ENCODE data around the gene FKTN. TPM values are rescaled to one million over a fixed set of nuclear protein-coding genes. Genes with fewer than 3 reads are reported as not detected.

The FKTN gene
- total RNA-seq, 1 donor from 2014 or later, result 16.2 TPM

DNA sequence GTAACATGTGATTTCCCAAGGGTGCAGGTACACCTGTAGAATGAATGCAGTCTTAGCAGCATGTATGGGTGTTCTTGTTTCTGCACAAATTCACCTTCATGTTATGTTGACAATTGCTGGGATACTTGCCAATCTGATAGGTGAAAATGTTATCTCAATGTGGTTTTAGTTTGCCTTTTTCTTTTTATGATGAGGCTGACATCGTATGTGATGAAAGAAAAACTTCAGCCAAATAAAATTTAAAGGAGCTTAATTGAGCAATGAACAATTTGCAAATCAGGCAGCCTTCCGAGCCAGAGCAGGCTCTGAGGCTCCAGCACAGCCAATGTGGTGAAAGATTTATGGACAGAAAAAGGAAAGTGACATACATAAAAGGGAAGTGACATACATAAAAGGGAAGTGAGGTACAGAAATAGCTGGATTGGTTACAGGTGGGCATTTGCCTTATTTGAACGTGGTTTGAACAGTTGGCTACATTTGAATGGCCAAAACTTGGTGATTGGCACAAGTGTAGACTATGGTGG, 114.8 kb downstream of the FKTN start:
- H3K36me3 Mint-ChIP-seq (ENCODE audit: low read depth), result no peaks in the 10 kb centered on the region
- TF ChIP-seq, protein P1, sequence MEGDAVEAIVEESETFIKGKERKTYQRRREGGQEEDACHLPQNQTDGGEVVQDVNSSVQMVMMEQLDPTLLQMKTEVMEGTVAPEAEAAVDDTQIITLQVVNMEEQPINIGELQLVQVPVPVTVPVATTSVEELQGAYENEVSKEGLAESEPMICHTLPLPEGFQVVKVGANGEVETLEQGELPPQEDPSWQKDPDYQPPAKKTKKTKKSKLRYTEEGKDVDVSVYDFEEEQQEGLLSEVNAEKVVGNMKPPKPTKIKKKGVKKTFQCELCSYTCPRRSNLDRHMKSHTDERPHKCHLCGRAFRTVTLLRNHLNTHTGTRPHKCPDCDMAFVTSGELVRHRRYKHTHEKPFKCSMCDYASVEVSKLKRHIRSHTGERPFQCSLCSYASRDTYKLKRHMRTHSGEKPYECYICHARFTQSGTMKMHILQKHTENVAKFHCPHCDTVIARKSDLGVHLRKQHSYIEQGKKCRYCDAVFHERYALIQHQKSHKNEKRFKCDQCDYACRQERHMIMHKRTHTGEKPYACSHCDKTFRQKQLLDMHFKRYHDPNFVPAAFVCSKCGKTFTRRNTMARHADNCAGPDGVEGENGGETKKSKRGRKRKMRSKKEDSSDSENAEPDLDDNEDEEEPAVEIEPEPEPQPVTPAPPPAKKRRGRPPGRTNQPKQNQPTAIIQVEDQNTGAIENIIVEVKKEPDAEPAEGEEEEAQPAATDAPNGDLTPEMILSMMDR (IDR thresholded peaks at IDR 0.05), result no peak
- no peaks in the 10 kb centered on the region for H3K9me3 Mint-ChIP-seq (ENCODE audit: low read depth)
- H3K27ac Mint-ChIP-seq (ENCODE audit: unreplicated experiment), result no peak overlapping the region
- H3K27me3 Mint-ChIP-seq (ENCODE audit: low read depth), result peaks cover 19% of the 10 kb centered on the region
- H3K4me1 Mint-ChIP-seq (ENCODE audit: low read depth), result no peaks in the 10 kb centered on the region
- no peak for DNase-seq (ENCODE audit: low spot score)
- H3K4me3 Mint-ChIP-seq (ENCODE audit: unreplicated experiment), result no peak overlapping the region

DNA sequence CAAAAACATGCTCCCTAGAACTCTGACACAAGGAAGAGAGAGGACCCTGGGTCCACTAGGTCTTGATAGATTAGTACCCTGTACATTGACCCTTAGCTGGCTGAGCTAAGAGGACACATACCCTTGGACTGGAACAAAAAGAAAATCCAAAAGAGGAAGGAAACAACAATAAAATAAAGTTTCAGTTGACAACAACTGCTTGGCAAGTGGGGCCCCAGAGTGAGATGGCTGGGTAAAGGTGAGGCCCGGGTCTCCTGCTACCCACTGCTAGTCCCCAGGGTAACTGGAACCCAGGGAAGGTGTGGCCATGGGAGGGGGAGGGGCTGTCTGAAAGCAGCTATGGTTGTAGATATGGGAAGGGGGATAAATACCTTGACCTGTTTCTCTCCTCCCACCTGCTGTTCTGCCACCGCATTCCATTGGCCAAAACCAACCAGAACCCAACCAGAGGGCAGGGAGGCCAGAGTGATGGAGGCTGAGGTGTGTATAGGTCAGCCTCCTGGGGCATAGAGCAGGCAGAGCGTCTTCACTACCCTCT, 116.0 kb downstream of the FKTN start:
- Mint-ChIP-seq H3K27me3 (ENCODE audit: low read depth) (peaks cover 18% of the 10 kb centered on the region), H3K9me3 (ENCODE audit: low read depth) (no peaks in the 10 kb centered on the region), H3K36me3 (ENCODE audit: low read depth) (no peaks in the 10 kb centered on the region), H3K4me1 (ENCODE audit: low read depth) (no peaks in the 10 kb centered on the region), H3K4me3 (ENCODE audit: unreplicated experiment) (no peak overlapping the region), H3K27ac (ENCODE audit: unreplicated experiment) (no peak overlapping the region)
- no peak for DNase-seq (ENCODE audit: low spot score)
- TF ChIP-seq, protein P1 (IDR thresholded peaks at IDR 0.05), result no peak

DNA sequence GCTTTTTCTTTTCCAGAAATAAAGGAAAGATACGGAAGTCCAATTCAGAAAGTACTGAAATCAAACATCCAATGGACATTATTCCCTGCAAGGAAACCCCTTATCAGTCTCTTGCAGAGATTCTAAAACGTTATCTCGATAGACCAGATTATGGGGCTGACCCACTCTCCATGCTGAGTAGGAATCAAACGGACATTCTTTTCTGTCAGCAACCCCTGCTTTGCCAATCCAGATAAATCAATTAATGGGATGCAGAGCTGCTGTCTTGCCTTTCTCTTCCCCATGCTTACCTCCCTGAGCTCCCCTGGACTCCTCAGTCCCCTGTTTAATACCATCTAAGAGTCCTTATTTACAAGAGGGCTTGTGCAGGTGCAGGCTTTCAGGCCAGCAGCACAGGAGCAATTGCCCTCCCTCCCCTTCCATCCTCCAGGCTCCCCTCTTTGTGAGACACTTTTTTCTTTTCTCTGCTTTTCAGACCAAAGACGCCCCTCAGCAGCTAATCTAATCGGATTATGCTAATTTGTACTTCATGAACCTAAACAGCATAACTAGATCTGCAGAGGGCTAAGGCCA, 118.5 kb downstream of the FKTN start:
- Mint-ChIP-seq H3K36me3 (ENCODE audit: low read depth) (no peaks in the 10 kb centered on the region), H3K9me3 (ENCODE audit: low read depth) (no peaks in the 10 kb centered on the region), H3K4me3 (ENCODE audit: unreplicated experiment) (no peak overlapping the region), H3K4me1 (ENCODE audit: low read depth) (no peaks in the 10 kb centered on the region), H3K27ac (ENCODE audit: unreplicated experiment) (no peak overlapping the region), H3K27me3 (ENCODE audit: low read depth) (peaks cover 10% of the 10 kb centered on the region)
- DNase-seq (ENCODE audit: low spot score), result no peak
- TF ChIP-seq, protein P1 (IDR thresholded peaks at IDR 0.05), result no peak

DNA sequence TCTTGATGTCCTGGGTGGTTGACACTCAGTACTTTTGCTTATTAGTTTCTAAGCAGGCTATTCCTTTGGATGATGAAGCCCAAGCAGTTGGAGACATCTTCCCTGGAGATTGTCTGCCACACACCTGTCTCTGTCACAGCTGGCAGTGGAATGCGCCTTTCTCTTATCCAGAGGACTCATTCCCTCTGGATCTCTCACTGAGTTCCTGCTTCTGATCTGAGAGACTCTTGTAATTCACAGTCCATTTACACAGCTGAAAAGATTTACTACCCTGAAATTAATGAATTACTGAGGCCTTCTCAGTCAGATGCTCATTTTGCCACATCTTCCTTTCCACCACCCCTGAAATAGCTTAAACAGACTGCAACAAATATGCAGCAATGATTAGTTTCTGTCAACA, 120.2 kb downstream of the FKTN start:
- H3K27ac Mint-ChIP-seq (ENCODE audit: unreplicated experiment), result no peak overlapping the region
- no peak overlapping the region for H3K4me3 Mint-ChIP-seq (ENCODE audit: unreplicated experiment)
- no peaks in the 10 kb centered on the region for H3K36me3 Mint-ChIP-seq (ENCODE audit: low read depth)
- H3K9me3 Mint-ChIP-seq (ENCODE audit: low read depth), result no peaks in the 10 kb centered on the region
- TF ChIP-seq, protein P1 (IDR thresholded peaks at IDR 0.05), result no peak
- no peaks in the 10 kb centered on the region for H3K4me1 Mint-ChIP-seq (ENCODE audit: low read depth)
- DNase-seq (ENCODE audit: low spot score), result no peak
- peaks cover 4% of the 10 kb centered on the region for H3K27me3 Mint-ChIP-seq (ENCODE audit: low read depth)

DNA sequence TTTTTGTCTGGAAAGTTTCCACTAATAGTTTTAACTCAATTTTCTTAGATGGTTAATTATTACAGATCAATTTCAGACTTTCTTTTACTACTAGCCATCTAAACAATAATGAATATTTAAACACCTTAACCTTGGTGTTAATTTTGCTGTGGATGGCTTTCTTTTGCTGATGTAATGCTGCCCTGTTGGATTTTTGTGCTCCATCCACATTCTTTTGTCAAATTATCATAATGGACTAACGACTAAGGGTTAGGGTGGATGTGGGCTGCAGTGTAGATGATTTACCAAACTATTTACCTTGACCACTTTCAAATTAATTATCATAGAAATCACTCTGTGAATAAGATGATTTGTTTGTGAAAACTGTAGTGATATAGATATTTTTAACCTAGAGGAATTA, 120.8 kb downstream of the FKTN start:
- Mint-ChIP-seq H3K27ac (ENCODE audit: unreplicated experiment) (no peak overlapping the region), H3K27me3 (ENCODE audit: low read depth) (peaks cover 2% of the 10 kb centered on the region), H3K4me1 (ENCODE audit: low read depth) (no peaks in the 10 kb centered on the region), H3K9me3 (ENCODE audit: low read depth) (no peaks in the 10 kb centered on the region), H3K4me3 (ENCODE audit: unreplicated experiment) (no peak overlapping the region), H3K36me3 (ENCODE audit: low read depth) (no peaks in the 10 kb centered on the region)
- no peak for DNase-seq (ENCODE audit: low spot score)
- TF ChIP-seq, protein P1 (IDR thresholded peaks at IDR 0.05), result no peak

Data from chondrocyte (in vitro differentiated cells).